Measurements from ENCODE around the gene ANKS6.

Gene ANKS6

GRCh38 chr9:98732801-98733200 lies 63.6 kb downstream of the ANKS6 start:
- in situ Hi-C loops (cut with HindIII; ENCODE audit: low sequenced_read_pairs) = no loop called here
- no peak for DNase-seq (ENCODE audit: low read depth, low spot score)

GRCh38 chr9:98732091-98732490 lies 64.3 kb downstream of the ANKS6 start:
- H3K4me3 ChIP-seq (ENCODE audit: low read depth, low read length) = no peak overlapping the region
- in situ Hi-C loops (cut with HindIII; ENCODE audit: low sequenced_read_pairs) = no loop called here
- no peak for DNase-seq (ENCODE audit: low read depth, low spot score)
- no peak for TF ChIP-seq CTCF (IDR thresholded peaks at IDR 0.05; ENCODE audit: low read depth, low read length)

More at GRCh38 chr9:98732801-98733200, 63.6 kb downstream of the ANKS6 start:
- no peak for TF ChIP-seq CTCF (IDR thresholded peaks at IDR 0.05; ENCODE audit: low read depth, low read length)
- no peak overlapping the region for H3K4me3 ChIP-seq (ENCODE audit: low read depth, low read length)

- no peak for TF ChIP-seq CTCF (IDR thresholded peaks at IDR 0.05; ENCODE audit: low read depth, low read length)
- DNase-seq (ENCODE audit: low read depth, low spot score) = no peak
- H3K4me3 ChIP-seq (ENCODE audit: low read depth, low read length) = no peak overlapping the region
- in situ Hi-C loops (cut with HindIII; ENCODE audit: low sequenced_read_pairs) = no loop called here
Measured at GRCh38 chr9:98730871-98731270, 65.5 kb downstream of the ANKS6 start.

GRCh38 chr9:98728500-98728899 lies 67.9 kb downstream of the ANKS6 start:
- TF ChIP-seq CTCF (IDR thresholded peaks at IDR 0.05; ENCODE audit: low read depth, low read length) = no peak
- H3K4me3 ChIP-seq (ENCODE audit: low read depth, low read length) = no peak overlapping the region
- no peak for DNase-seq (ENCODE audit: low read depth, low spot score)
- in situ Hi-C loops (cut with HindIII; ENCODE audit: low sequenced_read_pairs) = no loop called here

GRCh38 chr9:98727428-98727827 lies 68.9 kb downstream of the ANKS6 start:
- DNase-seq (ENCODE audit: low read depth, low spot score) = no peak
- H3K4me3 ChIP-seq (ENCODE audit: low read depth, low read length) = no peak overlapping the region
- in situ Hi-C loops (cut with HindIII; ENCODE audit: low sequenced_read_pairs) = no loop called here
- no peak for TF ChIP-seq CTCF (IDR thresholded peaks at IDR 0.05; ENCODE audit: low read depth, low read length)

GRCh38 chr9:98726735-98727134 lies 69.6 kb downstream of the ANKS6 start:
- in situ Hi-C loops (cut with HindIII; ENCODE audit: low sequenced_read_pairs) = no loop called here
- DNase-seq (ENCODE audit: low read depth, low spot score) = peak; percentile 17
- no peak overlapping the region for H3K4me3 ChIP-seq (ENCODE audit: low read depth, low read length)
- no peak for TF ChIP-seq CTCF (IDR thresholded peaks at IDR 0.05; ENCODE audit: low read depth, low read length)
